Fibroblast of peridontal ligament (primary cell): Measurements from ENCODE around the gene FOXP1.
A peak's percentile ranks its signal among the peaks of the same experiment; 100 is the strongest.
"Not testable (repeated sequence)": the region's sequence is repeated elsewhere in the genome, so short reads cannot be mapped to it uniquely, and the experiment has no call there.

ENCODE experiments used
- DNase-seq: peaks from one replicate; pipeline ENCODE4 v3.0.0-alpha.2; 2010; ENCODE audit errors: extremely low read depth

FOXP1 gene

DNA sequence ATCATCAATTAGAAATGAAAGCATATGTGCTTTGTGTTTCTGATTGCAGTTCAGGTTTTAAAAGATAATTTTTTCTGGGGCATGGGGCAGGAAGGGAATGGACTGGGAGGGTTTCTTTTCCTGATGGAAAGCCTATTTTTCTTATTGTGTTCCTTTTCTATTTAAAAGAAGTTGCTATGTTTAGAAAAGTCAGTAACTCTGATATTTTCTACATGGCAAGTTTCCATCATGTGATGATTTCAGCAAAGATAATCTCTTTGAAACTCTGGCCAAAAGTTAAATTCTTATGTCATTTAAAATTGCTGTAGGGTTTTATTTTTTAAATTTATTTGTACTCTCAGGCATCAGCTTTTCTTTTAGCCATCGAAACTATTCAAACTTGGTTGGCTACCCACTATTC is 601.2 kb downstream of the FOXP1 start:
- peak; percentile 79 for DNase-seq

DNA sequence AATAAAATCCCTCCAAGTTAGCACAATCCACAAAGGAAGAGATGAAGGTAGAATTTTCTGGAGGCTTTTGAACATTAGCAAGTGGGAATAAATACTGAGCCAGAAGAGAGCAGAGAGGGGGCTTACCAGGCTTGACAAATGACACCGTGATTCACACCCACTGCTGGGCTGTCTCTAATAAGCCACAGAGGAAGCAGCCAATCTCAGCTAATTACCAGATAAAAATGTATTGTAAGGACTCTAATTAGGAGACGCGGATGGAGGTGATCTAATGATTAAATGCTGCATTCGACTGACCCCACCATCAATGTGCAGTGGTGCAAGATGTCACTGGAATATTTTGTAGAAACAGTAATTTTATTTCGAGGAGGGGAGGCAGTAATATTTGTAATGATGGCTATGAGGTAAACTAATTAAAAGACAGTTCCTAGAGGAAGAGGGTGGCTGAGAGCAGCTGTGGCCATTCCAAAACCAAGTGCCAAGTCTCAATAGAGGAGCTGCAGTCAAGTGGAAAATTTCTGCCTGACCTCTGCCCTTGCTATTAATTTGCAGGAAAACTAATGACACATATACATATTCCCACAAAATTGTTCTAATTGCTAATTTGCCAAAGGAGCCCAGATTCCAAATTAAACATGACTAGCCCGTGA is 602.2 kb downstream of the FOXP1 start:
- DNase-seq, result no peak

DNA sequence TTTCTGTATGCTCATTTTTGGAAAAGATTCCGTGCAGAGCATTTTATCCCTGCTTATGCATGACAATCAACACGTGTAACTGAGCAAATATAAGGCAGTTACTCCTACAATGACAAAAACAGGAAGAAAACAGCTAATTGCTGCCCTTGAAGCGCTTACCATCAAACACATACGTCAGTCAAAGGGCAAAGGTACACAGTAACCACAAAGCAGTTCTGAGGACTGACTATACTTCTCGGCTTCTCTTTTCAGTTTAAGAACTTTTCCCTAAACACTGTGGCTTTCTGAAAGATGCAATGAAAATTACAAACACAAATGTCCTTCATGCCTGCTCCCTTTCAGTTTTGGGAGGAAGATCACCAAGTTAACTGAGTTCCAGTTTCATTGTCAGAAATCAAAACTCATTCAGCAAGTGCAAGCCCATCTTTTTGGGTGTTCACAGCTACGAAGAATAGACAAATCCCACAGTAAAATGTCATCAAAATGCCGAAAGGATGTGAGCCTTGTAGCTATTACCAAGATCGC is 602.8 kb downstream of the FOXP1 start:
- no peak for DNase-seq

DNA sequence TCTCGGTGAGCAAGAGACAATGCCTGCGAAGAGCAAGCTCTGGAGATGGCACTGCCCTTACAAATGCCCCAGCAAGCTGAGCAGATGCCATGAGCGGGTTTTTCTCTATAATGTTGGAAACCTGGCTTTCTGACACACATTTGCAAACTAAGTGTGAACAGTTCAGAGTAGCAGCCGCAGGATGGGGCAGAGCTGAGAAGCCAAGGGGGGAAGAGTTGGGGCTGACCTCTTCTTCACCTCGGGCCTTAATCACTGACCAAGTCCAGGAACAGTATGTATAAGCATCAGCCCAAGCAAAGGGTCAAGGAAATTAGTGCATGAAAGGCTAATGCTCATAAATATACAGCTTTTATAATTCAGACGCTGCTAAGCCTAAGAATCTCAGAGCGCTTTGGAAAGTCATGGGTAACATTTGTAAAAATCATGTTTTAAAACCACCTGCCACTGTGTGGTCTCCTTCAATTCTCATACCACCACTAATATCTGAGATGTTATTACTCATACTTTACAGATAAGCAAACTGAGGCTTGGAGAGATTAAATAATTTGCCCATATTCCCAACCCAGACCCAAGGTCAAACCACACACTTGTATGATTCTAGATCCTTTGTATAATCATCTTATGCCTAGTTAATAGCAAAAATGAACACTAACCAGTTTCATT is 603.4 kb downstream of the FOXP1 start:
- no peak for DNase-seq

DNA sequence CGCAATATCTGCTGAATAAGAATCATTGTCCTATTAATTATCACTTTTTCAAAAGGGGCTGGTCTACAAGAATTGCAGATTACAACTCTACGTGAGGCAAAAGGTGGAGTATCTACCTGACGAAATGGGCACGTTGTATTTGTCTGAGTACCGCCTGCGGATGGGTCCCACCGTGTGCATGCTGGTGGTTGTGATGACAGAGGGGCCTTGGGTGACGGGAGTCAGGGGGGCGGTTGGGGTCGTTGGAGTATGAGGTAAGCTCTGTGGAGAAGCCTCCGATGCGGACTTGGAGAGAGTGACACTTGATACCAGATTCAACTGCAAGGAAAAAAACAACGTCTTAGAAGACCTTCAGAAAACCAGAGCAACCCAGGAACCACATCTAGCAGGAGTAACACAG is 605.8 kb downstream of the FOXP1 start:
- DNase-seq, result no peak

DNA sequence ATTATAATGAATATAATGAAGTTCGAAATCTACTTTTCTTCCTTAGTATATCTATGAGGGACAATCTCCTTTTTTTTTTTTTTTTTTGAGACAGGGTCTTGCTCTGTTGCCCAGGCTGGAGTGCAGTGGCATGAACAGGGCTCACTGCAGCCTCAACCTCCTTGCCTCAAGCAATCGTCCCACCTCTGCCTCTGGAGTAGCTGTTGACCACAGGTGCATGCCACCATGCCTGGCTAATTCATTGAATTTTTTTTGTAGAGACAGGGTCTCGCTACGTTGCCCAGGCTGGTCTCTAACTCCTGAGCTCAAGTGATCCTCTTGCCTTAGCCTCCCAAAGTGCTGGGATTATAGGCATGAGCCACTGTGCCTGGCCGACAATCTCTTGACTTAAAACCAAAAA is 607.5 kb downstream of the FOXP1 start:
- not testable (repeated sequence) for DNase-seq

DNA sequence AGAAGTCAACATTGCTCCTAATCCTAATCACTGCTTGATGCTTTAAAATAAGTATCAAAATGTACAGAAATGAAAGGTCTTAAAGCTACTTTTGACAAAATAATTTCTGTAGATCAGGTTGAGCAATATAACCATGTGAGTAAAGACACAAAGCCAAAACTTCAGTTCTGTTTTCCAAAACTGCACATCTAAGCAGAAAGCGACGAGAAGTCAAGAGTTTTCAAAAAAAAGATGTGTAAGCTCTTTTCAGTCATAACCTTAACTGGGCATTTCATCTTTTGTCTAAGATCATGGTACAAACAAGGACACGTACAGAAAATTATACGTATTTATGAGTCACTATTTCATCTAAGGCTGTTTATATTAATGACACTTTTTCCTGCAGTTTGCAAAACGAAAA is 608.8 kb downstream of the FOXP1 start:
- DNase-seq, result no peak

DNA sequence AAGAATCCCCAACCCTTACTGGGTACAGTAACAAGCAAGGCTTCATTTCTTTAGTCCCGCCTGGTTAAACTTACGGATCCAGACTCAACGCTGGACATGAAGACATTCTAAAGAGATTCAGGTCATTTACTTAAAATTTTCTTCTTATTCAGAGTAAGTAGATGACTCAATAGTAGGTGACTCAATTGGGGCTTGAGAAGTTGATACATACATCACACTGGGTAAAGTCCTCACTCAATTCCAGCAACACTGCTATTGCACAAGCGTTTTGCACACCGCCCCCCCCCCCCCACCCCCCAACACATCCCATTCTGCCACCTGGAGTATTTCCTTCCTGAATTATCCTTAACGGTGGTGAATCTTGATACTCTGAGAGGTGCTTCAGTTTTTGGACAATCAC is 610.0 kb downstream of the FOXP1 start:
- peak; percentile 51 for DNase-seq

DNA sequence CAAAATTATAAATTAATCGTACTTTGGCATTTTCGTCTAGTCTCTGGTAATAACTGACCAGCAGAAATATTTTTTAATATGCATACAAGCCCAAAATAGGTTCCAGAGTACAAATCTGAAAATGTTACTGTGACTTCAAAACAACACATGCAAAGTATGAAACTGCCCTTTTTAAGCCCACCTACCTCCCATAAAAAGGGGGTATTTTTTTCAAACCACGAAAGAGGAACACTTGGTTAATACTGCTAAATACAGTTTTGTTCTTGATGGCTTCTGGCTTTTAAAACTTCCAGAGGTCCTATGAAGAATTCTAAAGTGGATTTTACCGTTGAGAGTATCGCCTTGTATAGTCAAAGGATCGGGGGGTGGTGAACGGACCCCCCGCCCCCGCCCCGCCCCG is 610.7 kb downstream of the FOXP1 start:
- DNase-seq, result no peak

DNA sequence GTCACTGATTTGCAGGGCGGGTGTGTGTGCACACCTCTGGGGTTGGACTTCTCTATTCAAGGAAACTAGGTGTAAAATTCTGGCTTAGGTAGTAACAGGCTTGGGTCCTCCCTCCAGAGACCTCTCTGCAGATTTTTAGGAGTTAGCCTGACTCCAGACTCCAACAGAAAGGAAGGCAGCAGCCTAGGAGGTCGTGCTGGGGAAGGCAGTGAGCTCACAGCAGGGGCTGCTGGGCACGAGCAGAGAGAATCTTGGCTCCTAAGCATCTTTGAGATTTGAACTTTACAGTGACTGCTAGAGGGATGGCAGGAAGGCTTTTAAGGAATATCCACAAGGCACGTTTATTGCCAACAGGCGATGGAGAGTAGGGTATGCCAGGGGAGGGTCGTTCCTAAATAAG is 612.6 kb downstream of the FOXP1 start:
- DNase-seq, result no peak

DNA sequence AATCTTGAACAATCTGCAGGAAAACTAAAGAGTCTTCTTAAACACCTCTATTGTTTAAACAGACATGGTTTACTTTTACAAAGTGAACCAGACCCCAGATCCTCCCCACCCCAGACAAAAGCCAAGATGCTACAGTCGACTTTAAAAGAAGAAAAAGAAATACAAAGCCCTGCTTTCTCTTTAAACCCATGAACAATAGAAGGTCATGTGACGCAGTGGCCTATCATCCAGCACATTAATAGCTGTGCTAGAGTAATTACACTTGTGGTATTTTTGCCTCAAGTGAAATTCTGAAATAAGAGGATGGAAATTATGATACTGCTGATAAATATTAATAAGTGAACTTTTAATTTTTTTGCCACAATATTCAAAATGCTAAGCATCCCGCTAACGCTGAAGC is 613.4 kb downstream of the FOXP1 start:
- DNase-seq, result no peak

DNA sequence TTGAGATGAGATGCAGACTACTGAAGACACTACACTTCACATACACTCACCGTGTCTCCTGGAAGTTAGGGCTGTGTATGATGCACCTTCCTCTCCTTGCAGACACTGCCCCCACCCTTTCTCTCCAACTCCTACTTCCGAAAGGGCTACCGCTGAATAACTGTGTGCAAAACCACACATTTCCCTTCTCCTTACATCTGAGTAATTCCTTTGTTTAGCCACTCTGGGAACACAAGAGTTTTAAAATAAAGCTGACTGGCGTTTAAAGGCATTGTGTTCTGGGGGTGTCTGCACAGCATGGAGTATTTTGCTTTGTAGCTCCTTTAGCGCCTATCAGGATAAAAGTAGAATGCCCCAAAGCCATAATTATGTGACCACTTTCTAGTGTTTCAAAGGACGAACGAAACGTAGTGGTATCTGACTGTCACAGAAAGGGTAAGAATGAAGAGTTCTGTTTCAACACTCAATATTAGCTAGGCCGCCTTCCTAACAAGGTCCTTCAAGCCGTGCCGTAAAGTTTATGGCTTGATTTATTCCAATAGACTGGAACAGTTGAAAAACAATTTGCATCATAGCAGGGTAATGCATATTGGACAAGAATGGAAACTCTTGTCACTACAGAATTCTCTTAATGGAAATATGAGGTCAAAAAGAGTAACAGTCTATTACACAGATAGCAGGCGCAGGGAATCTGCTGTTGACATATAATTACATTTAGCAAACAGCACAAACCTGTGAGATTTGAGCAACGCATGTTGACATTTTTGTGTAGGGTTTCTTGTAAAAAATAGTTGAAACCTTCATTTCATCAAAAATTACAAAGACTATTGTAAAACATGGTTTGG is 619.9 kb downstream of the FOXP1 start:
- DNase-seq, result no peak

DNA sequence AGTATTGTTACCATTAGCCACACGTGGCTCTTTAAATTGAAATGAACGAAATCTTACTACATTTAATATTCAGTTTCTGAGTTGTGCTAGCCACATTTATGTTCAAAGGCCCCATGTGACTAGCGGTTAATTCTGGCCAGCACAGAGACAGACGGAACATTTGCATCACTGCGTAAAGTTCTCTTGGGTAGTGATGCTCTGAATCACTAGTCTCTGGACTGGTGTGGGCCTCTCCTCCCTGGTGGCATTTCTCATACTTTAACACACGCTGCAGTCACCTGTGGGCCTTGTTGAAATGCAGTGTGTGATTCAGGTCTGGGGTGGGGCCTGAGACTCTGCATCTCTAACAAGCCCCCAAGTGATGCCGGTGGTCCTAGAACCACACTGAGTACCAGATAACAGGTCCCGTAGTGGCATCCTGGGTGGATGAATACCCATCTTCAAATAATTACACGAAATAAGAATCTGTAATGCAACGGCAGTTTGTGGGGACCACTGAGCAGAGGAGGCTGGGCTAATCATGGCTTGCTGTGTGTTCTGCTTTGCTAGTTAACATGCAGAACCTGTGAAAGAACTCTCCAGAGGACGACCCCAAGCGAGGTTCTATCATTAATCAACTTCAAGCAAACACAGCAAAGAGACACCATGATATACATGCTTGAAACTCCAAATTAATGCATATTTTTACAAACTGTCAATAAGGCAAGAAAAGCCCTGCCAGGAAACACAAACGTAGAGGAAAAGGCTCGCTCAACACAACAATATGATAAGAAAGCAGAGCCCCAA is 623.8 kb downstream of the FOXP1 start:
- no peak for DNase-seq

DNA sequence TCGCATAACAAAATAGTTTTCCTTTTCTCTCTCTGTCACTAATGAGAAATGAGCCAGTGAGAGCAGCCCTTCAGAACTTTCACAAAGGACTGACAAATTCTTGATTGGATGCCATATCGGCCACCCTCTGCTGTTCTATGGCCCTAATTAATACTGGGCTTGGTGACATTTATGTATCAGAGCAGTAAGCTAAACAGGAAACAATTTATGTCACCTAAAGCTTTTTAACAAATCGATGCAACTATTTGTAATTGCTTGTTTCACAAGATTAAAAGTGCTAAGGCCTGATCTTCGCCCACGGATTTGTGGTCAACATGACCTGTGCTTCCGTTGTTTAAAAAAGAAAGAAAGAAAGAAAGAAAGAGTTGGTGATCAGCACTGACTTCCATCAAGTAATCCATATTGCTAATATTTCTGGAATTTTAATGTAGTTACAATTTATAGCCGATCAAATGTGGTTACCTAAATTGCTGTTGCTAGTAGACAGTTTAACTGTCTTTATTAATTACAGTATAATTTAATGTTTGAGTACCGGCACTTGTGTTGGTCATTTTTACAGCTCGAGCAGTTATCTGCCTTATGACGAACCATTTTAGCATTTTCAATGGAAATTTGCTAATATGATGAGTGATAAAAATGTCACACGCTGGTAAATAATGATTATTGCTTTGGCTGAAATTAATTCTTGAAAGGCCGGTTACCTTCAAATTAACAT is 631.3 kb downstream of the FOXP1 start:
- no peak for DNase-seq

DNA sequence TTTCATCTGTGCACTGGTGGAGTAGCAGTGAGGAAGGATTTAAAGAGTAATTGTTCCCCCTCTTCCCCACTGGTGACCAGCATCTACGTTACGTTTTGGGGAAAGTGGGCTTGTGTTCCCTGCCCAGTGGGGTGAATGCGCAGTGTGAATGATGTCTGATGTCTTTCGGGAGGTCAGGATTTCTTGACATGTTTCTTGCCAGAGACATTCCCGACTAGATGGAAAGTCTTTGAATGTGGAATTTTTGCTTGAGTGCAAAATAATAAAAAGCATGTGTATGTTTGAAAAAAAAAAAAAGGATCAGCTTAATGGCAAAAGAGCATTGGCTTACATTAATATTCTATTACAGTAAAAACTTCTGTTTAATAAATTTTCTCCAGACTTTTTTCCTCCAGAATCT is 632.2 kb downstream of the FOXP1 start:
- DNase-seq, result peak; percentile 47

DNA sequence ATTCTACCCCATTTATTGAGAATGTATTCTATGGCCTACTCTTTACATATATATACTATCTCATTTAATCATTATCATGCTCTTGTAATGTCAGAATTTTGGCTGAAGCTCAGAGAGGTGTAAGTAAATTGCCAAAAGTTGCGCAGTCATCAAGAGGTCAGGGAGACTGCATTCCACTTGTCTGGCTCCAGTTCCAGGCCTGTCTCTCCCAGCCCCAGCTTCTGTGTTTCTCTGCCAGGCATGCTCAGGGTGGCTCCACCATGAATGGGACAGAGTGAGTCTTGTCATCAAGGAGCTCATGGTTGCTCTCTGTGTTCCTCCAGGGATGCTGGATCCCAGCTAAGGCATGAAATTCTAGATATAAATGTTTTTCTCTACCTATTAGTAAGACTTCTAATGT is 635.9 kb downstream of the FOXP1 start:
- DNase-seq, result no peak

DNA sequence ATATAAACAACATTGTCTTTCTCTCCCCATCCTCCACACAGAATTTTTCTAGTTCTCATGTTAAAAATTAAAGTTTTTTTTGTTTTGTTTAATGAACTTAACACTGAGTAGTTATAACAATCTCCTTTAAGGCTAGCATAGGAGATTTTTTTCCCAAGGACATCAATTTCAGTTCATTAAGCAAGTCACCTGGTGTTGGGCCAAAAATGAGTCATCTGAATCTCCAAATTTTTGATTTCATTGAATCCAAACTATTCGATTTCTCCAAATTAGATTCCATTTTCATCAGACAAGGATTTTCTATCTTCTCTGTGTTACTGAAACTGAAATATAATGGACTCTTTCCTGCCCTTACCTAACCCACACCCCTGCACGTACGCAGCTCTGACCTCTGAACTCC is 639.6 kb downstream of the FOXP1 start:
- peak; percentile 54 for DNase-seq

DNA sequence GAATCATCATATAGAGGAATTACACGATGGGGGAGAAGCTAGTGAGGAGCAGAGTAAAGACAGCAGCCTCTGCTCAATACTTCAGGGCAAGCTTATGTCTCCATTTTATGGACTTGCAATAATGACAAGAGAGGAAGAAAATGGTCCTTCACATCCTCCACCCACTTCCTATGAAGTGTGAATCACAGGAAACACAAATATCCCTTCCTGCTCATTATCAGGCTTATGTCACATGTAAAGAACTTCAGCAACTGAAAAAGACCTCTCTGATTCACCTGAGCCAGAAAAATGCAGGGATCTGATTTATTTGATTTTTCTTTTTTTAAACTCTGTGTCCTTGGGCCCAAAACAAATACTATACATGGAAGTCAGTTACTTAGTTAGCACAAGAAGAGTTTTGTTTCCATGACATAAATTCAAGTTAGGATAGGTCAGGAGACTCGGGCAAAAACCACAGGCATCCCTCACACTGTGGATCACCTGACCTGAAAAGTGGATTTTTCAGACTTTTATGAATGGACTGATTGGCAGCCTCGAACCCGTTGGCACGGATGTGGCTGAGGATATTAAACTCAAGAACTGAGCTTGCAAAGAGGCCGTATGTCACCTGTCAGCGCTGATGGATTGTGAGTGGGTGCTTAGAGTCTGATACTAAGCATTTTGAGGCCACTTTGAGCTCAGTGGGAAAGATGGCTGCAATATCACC is 650.3 kb downstream of the FOXP1 start:
- DNase-seq, result no peak

DNA sequence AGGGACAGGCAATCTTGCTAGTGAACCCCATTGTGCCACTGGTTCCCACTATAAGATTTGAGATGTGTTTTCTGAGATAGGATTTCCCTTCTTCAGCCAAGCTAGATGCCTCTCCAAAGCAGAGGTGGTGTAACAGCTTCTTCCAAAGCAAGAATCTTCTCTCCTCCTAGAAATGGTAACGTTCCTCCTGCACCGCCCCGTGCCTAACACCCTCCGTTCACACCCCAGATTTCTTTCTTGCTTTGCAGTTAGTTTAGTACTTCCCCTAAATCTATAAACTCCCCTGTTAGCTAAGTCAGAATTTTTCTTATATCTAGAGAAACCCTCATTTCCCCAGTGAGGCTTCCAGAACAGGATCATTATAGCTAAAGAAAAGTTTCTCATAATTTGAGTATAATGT is 653.5 kb downstream of the FOXP1 start:
- DNase-seq, result no peak

DNA sequence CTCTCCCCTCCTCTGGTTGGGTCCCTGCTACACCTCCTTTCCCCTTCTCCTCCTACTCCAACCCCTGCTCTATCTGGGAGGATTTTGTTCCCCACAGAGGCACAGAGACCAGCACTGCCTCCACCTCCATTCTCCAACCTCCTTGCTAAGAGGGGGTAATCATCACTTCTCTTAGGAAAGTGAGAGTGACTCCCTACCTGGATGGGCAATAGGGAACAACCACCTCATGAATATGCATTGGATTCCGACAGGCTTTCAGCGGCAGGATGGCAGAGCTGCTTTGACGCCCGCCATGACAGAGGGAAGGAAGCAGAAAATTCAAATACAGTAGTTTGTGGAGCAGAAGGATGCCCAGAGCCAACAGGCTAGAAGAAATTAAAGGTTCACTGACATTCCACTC is 656.3 kb downstream of the FOXP1 start:
- no peak for DNase-seq

DNA sequence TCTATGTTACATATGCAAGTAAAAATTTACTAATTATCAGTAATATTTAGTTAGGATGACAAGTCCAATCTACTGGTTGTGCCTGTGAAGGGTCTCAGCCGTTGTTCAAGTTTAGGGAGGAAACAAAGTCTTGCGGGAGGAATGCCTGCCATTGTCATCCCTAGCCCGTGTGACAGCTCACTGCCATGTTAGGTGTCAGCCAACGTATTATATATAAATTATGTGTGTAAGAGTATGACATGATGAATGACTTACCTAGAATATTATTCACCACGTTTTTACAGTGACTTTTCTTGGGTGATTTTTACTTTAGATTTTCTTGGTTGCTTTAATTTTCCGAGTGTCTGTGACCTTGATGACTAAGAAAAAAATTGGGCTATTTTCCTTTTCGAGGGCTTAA is 656.7 kb downstream of the FOXP1 start:
- DNase-seq, result no peak
